HepG2 (cell line): ENCODE measurements around the gene ZNF25. TPM values are rescaled to one million over a fixed set of nuclear protein-coding genes. Genes with fewer than 3 reads are reported as not detected.

Experiments
- ARHGAP35 ChIP-seq: sonication (generic); formaldehyde crosslinking; IDR thresholded peaks from 2 replicates; pipeline ENCODE4 v1.9.0; 2022; ENCODE audit warnings: mild to moderate bottlenecking, inconsistent platforms, moderate library complexity, missing genetic modification reagents, borderline replicate concordance
- GATAD1 ChIP-seq: IDR thresholded peaks from 2 replicates; pipeline ENCODE4 v1.6.1; 2016; ENCODE audit warnings: missing genetic modification reagents, missing compliant biosample characterization
- ZNF335 ChIP-seq: sonication (generic); formaldehyde crosslinking; IDR thresholded peaks from 2 replicates; pipeline ENCODE4 v1.4.0; 2020; ENCODE audit warnings: missing genetic modification reagents
- polyA plus RNA-seq, 8 experiments: library from polyadenylated mRNA; depleted of rRNA in 3 of 8; stranded (reverse) in 7 of 8; unstranded in 1 of 8; fragments of >200 nt; fragmentation: Illumina TruSeq in 4 of 8; extraction: Trizol in 4 of 8; gene quantifications; 2 replicates each; pipeline versions ENCODE4 v1.2.1 to v1.2.3, GENCODE V29; 2011 to 2016; ENCODE audit warnings: low read depth in 4 of 8, missing spikeins in 1 of 8, mixed read lengths in 1 of 8; ENCODE audit not compliant: insufficient read depth in 1 of 8
- total RNA-seq, 5 experiments: library from RNA; depleted of rRNA; stranded (reverse); fragments of >200 nt; fragmentation: Illumina TruSeq; extraction: Trizol; gene quantifications; 2 replicates each; pipeline ENCODE4 v1.2.3, GENCODE V29; 2016; ENCODE audit warnings: low read depth in 1 of 5
- TF ChIP-seq, protein P1 (sequence below): sonication (generic); formaldehyde crosslinking; IDR thresholded peaks from 2 replicates; pipeline ENCODE4 v1.5.1; 2020; ENCODE audit warnings: mild to moderate bottlenecking, missing genetic modification reagents, borderline replicate concordance
- TF ChIP-seq, protein P2 (sequence below): sonication (generic); formaldehyde crosslinking; IDR thresholded peaks from 2 replicates; pipeline ENCODE4 v1.4.0; 2020; ENCODE audit warnings: mild to moderate bottlenecking, missing genetic modification reagents

ZNF25 gene
- total and polyA plus RNA-seq, 2 of the 13 experiments (the other 11 are each of a cell fraction or from before 2014, with no cell fraction given): 1.4 to 1.5 TPM

DNA sequence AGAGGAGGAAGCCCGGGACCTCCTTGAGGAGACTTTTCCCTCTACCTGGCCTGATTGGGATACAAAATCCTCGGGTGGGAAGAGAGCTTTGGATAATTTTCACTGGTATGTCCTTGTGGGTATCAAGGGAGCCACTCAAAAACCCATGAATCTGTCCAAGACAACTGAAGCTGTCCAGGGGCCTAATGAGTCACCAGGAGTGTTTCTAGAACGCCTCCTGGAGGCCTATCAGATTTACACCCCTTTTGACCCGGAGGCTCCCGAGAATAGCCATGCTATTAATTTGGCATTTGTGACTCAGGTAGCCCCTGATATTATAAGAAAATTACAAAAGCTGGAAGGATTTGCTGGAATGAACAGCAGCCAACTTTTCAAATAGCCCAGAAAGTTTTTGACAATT, 38.6 kb downstream of the ZNF25 start (continued):
- TF ChIP-seq, protein P1, sequence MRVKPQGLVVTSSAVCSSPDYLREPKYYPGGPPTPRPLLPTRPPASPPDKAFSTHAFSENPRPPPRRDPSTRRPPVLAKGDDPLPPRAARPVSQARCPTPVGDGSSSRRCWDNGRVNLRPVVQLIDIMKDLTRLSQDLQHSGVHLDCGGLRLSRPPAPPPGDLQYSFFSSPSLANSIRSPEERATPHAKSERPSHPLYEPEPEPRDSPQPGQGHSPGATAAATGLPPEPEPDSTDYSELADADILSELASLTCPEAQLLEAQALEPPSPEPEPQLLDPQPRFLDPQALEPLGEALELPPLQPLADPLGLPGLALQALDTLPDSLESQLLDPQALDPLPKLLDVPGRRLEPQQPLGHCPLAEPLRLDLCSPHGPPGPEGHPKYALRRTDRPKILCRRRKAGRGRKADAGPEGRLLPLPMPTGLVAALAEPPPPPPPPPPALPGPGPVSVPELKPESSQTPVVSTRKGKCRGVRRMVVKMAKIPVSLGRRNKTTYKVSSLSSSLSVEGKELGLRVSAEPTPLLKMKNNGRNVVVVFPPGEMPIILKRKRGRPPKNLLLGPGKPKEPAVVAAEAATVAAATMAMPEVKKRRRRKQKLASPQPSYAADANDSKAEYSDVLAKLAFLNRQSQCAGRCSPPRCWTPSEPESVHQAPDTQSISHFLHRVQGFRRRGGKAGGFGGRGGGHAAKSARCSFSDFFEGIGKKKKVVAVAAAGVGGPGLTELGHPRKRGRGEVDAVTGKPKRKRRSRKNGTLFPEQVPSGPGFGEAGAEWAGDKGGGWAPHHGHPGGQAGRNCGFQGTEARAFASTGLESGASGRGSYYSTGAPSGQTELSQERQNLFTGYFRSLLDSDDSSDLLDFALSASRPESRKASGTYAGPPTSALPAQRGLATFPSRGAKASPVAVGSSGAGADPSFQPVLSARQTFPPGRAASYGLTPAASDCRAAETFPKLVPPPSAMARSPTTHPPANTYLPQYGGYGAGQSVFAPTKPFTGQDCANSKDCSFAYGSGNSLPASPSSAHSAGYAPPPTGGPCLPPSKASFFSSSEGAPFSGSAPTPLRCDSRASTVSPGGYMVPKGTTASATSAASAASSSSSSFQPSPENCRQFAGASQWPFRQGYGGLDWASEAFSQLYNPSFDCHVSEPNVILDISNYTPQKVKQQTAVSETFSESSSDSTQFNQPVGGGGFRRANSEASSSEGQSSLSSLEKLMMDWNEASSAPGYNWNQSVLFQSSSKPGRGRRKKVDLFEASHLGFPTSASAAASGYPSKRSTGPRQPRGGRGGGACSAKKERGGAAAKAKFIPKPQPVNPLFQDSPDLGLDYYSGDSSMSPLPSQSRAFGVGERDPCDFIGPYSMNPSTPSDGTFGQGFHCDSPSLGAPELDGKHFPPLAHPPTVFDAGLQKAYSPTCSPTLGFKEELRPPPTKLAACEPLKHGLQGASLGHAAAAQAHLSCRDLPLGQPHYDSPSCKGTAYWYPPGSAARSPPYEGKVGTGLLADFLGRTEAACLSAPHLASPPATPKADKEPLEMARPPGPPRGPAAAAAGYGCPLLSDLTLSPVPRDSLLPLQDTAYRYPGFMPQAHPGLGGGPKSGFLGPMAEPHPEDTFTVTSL (CRISPR knock-in tag): no peak
- TF ChIP-seq, protein P2, sequence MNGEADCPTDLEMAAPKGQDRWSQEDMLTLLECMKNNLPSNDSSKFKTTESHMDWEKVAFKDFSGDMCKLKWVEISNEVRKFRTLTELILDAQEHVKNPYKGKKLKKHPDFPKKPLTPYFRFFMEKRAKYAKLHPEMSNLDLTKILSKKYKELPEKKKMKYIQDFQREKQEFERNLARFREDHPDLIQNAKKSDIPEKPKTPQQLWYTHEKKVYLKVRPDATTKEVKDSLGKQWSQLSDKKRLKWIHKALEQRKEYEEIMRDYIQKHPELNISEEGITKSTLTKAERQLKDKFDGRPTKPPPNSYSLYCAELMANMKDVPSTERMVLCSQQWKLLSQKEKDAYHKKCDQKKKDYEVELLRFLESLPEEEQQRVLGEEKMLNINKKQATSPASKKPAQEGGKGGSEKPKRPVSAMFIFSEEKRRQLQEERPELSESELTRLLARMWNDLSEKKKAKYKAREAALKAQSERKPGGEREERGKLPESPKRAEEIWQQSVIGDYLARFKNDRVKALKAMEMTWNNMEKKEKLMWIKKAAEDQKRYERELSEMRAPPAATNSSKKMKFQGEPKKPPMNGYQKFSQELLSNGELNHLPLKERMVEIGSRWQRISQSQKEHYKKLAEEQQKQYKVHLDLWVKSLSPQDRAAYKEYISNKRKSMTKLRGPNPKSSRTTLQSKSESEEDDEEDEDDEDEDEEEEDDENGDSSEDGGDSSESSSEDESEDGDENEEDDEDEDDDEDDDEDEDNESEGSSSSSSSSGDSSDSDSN: no peak
- TF ChIP-seq GATAD1: no peak
- TF ChIP-seq ARHGAP35 (CRISPR knock-in tag): no peak
- TF ChIP-seq ZNF335 (CRISPR knock-in tag): no peak
